ENCODE data around the gene PLA2G12B.

Gene PLA2G12B

GRCh38 chr10:72952642-72953158 is 1.9 kb downstream of the PLA2G12B start:
- H3K27ac ChIP-seq, result no peak overlapping the region; the same call in 1 of the 2 replicates

GRCh38 chr10:72952189-72952588 is 2.4 kb downstream of the PLA2G12B start:
- TF ChIP-seq ZFX (IDR thresholded peaks at IDR 0.05), result no peak
- no peak for TF ChIP-seq CTCF (conservative IDR thresholded peaks at IDR 0.05)
- no peak overlapping the region; the same call in 1 of the 2 replicates for H3K27ac ChIP-seq

More at GRCh38 chr10:72952642-72953158, 1.9 kb downstream of the PLA2G12B start:
- TF ChIP-seq ZFX (IDR thresholded peaks at IDR 0.05) (no peak), CTCF (conservative IDR thresholded peaks at IDR 0.05) (no peak)

GRCh38 chr10:72951760-72952159 is 2.8 kb downstream of the PLA2G12B start:
- TF ChIP-seq CTCF (conservative IDR thresholded peaks at IDR 0.05) (no peak), ZFX (IDR thresholded peaks at IDR 0.05) (no peak)
- no peak overlapping the region for H3K27ac ChIP-seq

GRCh38 chr10:72948762-72949161 is 5.8 kb downstream of the PLA2G12B start:
- TF ChIP-seq ZFX (IDR thresholded peaks at IDR 0.05), result no peak
- no peak for TF ChIP-seq CTCF (conservative IDR thresholded peaks at IDR 0.05)
- H3K27ac ChIP-seq, result no peak overlapping the region

GRCh38 chr10:72946963-72947362 is 7.6 kb downstream of the PLA2G12B start:
- TF ChIP-seq ZFX (IDR thresholded peaks at IDR 0.05), result no peak
- TF ChIP-seq CTCF (conservative IDR thresholded peaks at IDR 0.05), result no peak
- no peak overlapping the region for H3K27ac ChIP-seq

- no peak overlapping the region for H3K27ac ChIP-seq
- no peak for TF ChIP-seq ZFX (IDR thresholded peaks at IDR 0.05)
Observed at GRCh38 chr10:72943498-72944234, 10.9 kb downstream of the PLA2G12B start.

- no peak overlapping the region for H3K27ac ChIP-seq
- TF ChIP-seq ZFX (IDR thresholded peaks at IDR 0.05), result no peak
- TF ChIP-seq CTCF (conservative IDR thresholded peaks at IDR 0.05), result no peak
Observed at GRCh38 chr10:72935361-72935760, 19.2 kb downstream of the PLA2G12B start.

All from C4-2B (cell line).